Esophagus squamous epithelium (tissue), 4 donors: ENCODE data around the gene TOGARAM2.

Experiments used
- POLR2A ChIP-seq, 4 donors: fragments of 450-650 bp; IDR thresholded peaks; one replicate each; pipeline ENCODE4 v1.6.1; 2017; ENCODE audit warnings: antibody characterized with exemption in 4 of 4, mild to moderate bottlenecking in 4 of 4, moderate library complexity in 3 of 4
- TF ChIP-seq, protein P1 (sequence below), 6 experiments: fragments of 450-650 bp in 4 of 6; fragments of 200-600 bp in 2 of 6; sonication (generic) in 2 of 6; IDR thresholded peaks; one replicate each; pipeline ENCODE4 v1.5.1; 2016 to 2019; ENCODE audit warnings: antibody characterized with exemption in 6 of 6, mild to moderate bottlenecking in 4 of 6, moderate library complexity in 4 of 6

- TF ChIP-seq, protein P1, sequence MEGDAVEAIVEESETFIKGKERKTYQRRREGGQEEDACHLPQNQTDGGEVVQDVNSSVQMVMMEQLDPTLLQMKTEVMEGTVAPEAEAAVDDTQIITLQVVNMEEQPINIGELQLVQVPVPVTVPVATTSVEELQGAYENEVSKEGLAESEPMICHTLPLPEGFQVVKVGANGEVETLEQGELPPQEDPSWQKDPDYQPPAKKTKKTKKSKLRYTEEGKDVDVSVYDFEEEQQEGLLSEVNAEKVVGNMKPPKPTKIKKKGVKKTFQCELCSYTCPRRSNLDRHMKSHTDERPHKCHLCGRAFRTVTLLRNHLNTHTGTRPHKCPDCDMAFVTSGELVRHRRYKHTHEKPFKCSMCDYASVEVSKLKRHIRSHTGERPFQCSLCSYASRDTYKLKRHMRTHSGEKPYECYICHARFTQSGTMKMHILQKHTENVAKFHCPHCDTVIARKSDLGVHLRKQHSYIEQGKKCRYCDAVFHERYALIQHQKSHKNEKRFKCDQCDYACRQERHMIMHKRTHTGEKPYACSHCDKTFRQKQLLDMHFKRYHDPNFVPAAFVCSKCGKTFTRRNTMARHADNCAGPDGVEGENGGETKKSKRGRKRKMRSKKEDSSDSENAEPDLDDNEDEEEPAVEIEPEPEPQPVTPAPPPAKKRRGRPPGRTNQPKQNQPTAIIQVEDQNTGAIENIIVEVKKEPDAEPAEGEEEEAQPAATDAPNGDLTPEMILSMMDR (IDR thresholded peaks at IDR 0.05) = no peak
- TF ChIP-seq POLR2A (IDR thresholded peaks at IDR 0.05) = no peak
Observed at GRCh38 chr2:28978606-28979005, 2.5 kb upstream of the TOGARAM2 start.
